ENCODE measurements around the gene ATPAF2.

The ATPAF2 gene

GRCh38 chr17:18038149-18038850, 668 bp downstream of the ATPAF2 start:
- DNase-seq: peak; percentile 63

DNA sequence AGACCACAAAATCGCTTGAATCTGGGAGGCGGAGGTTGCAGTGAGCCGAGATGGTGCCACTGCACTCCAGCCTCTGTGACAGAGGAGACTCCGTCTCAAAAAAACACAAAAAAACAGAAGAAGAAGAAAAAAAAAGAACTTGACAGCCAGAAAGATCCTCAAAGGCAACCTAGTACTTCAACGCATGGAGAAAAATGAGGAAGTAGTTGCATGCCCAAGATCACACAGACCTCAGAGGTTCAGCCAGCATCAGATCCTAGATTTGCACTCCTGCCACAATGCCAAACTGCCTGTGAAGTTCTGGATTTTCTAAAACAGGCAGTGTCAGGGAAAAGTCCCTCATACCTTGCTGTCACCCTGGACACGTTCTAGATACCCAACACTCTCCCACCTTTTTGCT, 1.5 kb downstream of the ATPAF2 start:
- DNase-seq: no peak

DNA sequence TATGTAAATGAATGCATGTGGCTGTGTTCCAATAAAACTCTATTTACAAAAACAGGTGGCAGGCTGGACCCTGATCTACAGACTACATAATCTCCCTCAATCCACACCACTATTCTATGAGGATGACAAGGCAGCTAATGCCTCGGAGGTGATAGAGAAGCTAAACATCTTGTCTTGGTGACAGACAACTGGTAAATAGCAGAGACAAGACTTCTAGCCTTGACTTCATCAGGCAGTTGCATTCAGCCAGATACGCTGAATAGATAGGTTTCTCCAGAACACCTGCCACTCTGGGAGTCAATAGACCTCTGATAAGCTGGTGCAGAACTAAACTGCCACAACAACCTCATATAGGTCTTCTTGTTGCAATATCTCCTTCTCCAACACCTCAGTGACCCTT, 3.3 kb downstream of the ATPAF2 start:
- DNase-seq: no peak

- DNase-seq: peak; percentile 82
Measured at GRCh38 chr17:18033442-18034099, 5.4 kb downstream of the ATPAF2 start.

- DNase-seq: no peak
Measured at GRCh38 chr17:18031955-18032354, 7.0 kb downstream of the ATPAF2 start.

DNA sequence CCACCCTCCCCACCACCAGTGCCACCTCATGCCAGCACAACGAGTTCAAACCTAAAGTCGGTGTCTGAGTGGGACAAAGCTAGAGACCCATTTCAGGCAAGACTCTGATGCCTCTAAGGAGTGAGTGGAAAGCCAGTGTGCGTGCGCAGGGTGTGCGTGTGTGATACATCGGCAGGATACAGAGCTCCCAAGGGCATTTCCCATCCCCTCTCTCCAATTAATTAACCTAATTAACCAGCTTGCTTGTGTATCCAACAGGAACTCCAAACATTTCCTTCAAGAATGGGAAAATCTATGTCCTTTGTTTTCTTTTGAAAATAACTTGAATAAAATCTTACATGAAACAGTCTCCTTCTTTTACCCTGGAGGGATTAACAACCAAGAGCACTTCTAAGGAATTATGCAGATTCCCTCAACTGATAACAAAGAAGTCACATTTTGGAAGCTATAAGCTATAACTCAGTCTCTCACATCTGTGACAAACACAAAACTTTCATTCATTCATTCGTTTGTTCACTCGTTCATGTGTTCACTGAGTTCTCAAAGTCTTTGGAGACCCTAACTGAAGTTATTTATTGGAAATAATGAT, 9.9 kb downstream of the ATPAF2 start:
- no peak for DNase-seq

- no peak for DNase-seq
Measured at GRCh38 chr17:18028114-18028951, 10.6 kb downstream of the ATPAF2 start.

GRCh38 chr17:18027280-18027679, 11.7 kb downstream of the ATPAF2 start:
- no peak for DNase-seq

DNA sequence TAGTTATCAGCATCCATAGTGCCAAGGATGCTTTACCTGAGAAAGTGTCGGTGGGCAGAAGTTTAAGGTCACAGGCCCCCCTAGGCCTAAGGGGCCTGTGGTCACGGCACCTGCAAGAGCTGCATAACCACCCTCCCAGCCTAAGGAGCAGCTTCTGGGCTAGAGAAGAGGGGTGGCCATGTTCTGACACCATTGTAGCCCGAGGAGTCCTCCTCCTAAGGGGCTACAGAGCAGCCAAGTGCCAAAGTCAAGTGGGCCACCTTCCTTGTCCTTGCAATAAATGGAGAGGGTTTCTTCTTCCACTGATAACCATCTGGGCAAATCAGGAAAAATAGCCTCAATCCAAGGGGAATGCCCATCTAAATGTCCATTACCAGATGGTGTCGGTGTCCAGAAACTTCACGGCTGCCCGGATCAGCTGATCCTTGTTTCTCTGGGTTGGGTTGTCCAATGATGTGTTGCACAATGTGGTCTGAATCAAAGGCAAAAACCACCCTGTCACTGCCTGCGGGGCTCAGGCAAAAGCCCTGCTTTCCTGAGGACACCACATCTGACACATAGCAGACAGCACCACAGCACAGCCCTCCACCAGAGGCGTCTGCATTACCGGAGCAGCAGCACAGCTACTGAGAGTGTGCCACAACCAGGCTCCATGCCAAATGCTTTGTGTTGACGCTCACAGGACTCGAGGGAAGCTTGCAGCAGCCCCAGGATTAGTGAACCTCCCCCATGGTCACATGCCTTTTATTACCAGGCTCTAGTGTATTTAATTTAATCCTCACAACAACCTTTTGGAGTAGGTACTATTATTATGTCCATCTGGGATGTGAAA, 12.8 kb downstream of the ATPAF2 start:
- peak; percentile 54 for DNase-seq

DNA sequence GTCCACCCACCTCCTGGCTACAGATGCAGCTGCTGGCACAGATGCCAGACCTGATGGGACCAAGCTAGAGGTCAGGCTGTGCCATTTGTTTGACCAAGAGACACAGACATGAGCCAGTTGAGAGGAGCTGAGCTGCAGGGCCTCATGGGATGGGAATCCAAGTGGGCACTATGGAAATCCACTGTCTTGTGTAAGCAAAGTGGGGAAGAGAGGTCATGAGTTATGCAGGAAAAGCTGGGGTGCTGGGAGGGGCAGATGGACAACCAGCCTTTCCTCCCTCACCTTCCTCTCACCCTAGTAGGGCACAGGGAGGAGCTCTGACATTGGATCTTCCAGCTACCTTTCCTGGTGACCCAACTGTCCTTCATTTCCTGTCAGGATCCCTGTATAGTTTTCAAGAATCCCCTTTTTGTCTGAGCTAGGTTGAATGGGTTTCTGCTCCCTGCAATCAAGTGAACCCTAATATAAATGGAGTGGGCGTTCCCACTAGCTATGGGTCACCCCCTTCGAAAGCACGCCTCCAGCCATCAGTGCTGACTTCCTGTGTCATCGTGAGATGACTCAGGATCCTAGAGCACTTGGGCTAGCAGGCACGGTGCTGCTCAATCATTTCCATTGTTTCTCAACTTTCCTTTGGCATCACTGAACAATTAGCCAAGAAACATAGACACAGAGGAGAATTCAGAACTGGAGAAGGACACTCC, 13.6 kb downstream of the ATPAF2 start:
- peak; percentile 84 for DNase-seq

DNA sequence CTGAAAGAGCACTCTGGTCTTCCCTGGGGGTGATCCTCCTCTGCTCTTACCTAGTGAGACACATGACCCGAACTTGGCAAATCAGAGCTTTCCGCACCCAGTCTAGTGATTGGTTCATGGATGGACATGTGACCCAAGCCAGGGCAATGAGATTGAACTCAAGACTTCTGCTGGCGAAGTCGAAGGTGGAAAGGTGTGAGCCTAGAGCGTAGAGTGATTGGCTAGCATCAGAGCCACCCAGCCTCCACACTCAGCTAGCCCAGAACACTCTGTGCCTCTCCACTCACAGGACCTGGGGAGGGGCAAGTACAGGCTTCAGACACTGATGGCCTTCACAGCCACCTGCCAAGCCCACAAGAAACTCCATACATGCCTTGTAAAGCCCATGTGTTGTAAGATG, 17.6 kb downstream of the ATPAF2 start:
- DNase-seq: no peak

- DNase-seq: no peak
Measured at GRCh38 chr17:18020971-18021370, 18.0 kb downstream of the ATPAF2 start.

DNA sequence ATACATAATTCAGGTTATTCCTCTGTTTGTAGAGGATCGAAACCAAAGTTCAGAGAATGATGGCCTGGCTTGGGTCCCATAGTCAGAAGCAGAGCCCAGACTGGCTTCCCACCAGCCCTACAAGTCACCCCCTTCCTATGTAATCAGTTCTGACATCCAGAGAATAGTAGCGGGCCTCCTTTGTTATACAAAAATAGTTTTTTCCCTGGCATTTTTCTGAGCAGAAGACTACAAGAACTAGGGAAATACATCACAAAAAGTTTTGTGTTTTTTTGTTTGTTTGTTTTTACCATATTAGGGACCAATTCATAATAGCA, 19.2 kb downstream of the ATPAF2 start:
- no peak for DNase-seq

GRCh38 chr17:18018411-18018921, 20.5 kb downstream of the ATPAF2 start:
- DNase-seq: no peak

GRCh38 chr17:18017958-18018357, 21.0 kb downstream of the ATPAF2 start:
- DNase-seq: no peak

DNA sequence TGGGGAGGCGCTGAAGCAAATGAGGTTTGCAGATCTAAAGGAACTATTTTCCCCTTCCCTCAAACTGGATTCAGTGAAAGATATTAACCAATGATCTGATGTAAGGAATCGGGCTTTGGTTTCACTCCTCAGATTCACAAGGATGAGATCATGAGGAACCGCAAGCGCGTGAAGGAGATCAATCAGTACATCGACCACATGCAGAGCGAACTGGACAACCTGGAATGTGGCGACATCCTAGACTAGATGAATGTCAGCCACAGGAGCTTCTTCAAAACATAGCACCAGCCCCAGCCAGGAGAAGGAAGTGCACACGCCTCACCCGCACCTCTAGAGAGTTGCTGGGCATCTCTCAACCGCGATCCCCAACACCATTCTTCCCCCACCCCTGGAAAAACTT, 22.5 kb downstream of the ATPAF2 start:
- no peak for DNase-seq

- no peak for DNase-seq
Measured at GRCh38 chr17:18015593-18015992, 23.4 kb downstream of the ATPAF2 start.

GRCh38 chr17:18014006-18014405, 25.0 kb downstream of the ATPAF2 start:
- DNase-seq: no peak

GRCh38 chr17:18011286-18011685, 27.7 kb downstream of the ATPAF2 start:
- DNase-seq: no peak

DNA sequence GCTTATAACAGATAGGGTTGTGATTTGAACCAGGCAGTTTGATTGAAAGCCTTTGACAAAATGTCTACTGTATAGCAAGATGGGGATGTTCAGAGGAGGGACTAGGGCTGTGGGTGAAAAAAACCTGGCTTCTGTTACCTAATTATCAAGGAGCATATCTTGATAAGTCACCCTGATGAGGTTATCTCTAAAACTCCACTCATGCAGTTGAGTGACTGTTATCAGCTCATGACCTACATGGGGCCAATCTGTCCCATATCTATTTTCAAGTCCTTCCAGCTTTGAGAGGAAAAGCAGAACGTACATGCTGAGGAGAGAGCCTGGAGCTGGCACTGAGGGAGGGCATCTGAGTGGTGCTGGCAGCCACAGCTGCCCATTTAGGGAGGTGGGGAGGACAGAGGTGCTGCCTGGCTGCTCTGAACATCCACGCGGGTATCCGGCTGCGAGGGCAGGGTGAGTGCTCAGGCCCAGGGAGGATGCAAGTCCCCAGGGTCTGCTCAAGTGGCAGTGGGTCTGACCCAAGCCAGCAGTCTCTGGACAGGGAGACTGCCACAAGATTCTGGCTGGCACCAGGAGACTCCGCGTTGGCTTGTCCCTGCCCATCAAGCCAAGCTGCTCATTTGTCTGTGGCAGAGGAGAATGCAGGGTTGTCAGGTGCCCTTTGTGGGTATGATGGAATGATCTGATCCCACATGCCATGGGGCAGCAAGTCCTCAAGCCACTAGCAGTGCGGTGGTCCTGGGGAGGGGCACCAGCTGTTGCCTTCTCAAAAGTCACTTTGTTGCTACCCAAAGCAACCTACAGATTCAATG, 29.2 kb downstream of the ATPAF2 start:
- no peak for DNase-seq

Measured in activated CD4-positive, alpha-beta T cell treated with anti-CD3 and anti-CD28 coated beads, Interleukin-10, Interleukin-2, amounts not matched to agents 100 ng/mL and 50 ng/mL, durations not matched to agents 16 hours and 8 hours (primary cell).